ENCODE results near the gene ATP1A1.

DNA sequence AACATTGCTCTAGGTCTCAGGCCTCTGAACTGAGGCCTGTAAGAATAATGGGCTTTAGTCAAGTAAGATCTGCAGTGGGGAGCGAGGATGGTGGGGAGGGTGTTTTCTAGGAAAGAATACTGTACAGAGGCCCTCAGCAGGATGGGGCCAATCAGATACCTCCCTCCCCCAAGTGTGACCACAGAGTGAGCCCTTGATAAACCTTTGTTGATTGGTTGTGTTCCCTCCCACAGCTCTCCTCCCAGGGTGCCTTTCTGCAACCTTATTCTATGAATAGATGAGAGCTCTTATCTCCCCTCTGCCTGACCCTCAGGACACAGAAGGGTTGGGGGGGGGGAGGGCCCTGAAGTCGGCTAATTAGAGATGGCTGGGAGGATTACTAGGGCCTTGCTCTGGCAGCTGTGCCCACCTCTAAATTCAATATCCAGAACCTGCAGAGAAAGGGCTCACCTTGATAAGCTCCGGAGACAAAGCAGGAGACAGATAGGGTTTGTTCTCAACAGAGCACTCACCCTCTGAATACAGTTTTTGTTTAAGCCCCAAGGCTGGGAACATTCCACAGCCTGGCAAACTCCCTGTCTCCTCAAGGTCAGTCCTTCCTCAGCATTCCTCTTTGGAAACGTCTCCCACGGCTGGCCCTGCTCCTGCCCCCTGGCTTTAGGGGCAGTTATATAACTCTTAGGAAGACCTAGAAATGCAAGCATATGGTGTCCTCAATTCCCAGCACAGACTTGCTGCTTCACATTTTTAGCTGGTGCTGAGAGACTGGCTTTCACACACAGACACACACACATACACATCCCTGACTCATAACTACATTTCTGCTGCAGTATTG is 42.9 kb downstream of the ATP1A1 start:
- no peak for TF ChIP-seq EZH2 (IDR thresholded peaks at IDR 0.05; ENCODE audit: low read length, unreplicated experiment)
- TF ChIP-seq, protein P1, sequence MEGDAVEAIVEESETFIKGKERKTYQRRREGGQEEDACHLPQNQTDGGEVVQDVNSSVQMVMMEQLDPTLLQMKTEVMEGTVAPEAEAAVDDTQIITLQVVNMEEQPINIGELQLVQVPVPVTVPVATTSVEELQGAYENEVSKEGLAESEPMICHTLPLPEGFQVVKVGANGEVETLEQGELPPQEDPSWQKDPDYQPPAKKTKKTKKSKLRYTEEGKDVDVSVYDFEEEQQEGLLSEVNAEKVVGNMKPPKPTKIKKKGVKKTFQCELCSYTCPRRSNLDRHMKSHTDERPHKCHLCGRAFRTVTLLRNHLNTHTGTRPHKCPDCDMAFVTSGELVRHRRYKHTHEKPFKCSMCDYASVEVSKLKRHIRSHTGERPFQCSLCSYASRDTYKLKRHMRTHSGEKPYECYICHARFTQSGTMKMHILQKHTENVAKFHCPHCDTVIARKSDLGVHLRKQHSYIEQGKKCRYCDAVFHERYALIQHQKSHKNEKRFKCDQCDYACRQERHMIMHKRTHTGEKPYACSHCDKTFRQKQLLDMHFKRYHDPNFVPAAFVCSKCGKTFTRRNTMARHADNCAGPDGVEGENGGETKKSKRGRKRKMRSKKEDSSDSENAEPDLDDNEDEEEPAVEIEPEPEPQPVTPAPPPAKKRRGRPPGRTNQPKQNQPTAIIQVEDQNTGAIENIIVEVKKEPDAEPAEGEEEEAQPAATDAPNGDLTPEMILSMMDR (conservative IDR thresholded peaks at IDR 0.05; ENCODE audit: low read depth, low read length): no peak

All from PC-3 (cell line).